Ascending aorta (tissue), 2 donors: ENCODE measurements around the gene CAND1. TPM values are rescaled to one million over a fixed set of nuclear protein-coding genes. Genes with fewer than 3 reads are reported as not detected.
"Not testable (repeated sequence)": the region's sequence is repeated elsewhere in the genome, so short reads cannot be mapped to it uniquely, and the experiment has no call there.

Experiments
- DNase-seq, 2 donors: peaks; one replicate each; pipeline ENCODE4 v3.0.0-alpha.2; 2019; ENCODE audit warnings: low spot score in 2 of 2
- H3K27ac ChIP-seq, 2 donors: fragments of 200-600 bp; sonication (generic); one replicate each; pipeline ENCODE4 v1.5.1; 2016 to 2017; ENCODE audit warnings: mild to moderate bottlenecking in 1 of 2
- H3K27me3 ChIP-seq: fragments of 200-600 bp; sonication (generic); one replicate; pipeline ENCODE4 v1.5.1; 2017
- H3K36me3 ChIP-seq, 2 donors: fragments of 200-600 bp; sonication (generic); one replicate each; pipeline ENCODE4 v1.5.1; 2016
- H3K4me1 ChIP-seq, 2 donors: fragments of 200-600 bp; sonication (generic); one replicate each; pipeline ENCODE4 v1.5.1; 2016 to 2017; ENCODE audit warnings: mild to moderate bottlenecking in 1 of 2
- H3K4me3 ChIP-seq, 2 donors: fragments of 200-600 bp; sonication (generic); one replicate each; pipeline ENCODE4 v1.5.1; 2016 to 2017; ENCODE audit warnings: mild to moderate bottlenecking in 1 of 2
- H3K9me3 ChIP-seq, 2 donors: fragments of 200-600 bp; sonication (generic); one replicate each; pipeline ENCODE4 v1.5.1; 2016
- CTCF ChIP-seq, 3 experiments: fragments of 200-600 bp in 2 of 3; fragments of 450-650 bp in 1 of 3; sonication (generic) in 2 of 3; IDR thresholded peaks; one replicate each; pipeline ENCODE4 v1.5.1; 2016 to 2019; ENCODE audit warnings: antibody characterized with exemption in 3 of 3, mild to moderate bottlenecking in 1 of 3, moderate library complexity in 1 of 3
- intact Hi-C: fragments of 100-400 bp; cut with DNase I; formaldehyde crosslinking; loops from one replicate; pipeline ENCODE4 v1.15.1; 2023
- total RNA-seq: library from RNA; depleted of rRNA; stranded (reverse); fragments of >200 nt; gene quantifications from one replicate; pipeline ENCODE4 v1.1.0, GENCODE V29; 2016

The CAND1 gene
- total RNA-seq, 1 donor from 2014 or later: 31.6 TPM

- no peaks in the 10 kb centered on the region for H3K36me3 ChIP-seq
- TF ChIP-seq CTCF (IDR thresholded peaks at IDR 0.05): no peak
- H3K27ac ChIP-seq: no peak overlapping the region
- H3K27me3 ChIP-seq: no peaks in the 10 kb centered on the region
- DNase-seq: no peak
- intact Hi-C loops: no loop called here
- H3K4me1 ChIP-seq: no peaks in the 10 kb centered on the region
- H3K4me3 ChIP-seq: no peak overlapping the region
- H3K9me3 ChIP-seq: peaks cover 0 to 25% of the 10 kb centered on the region in 2 donors
Observed at GRCh38 chr12:67338426-67338825, 69.3 kb downstream of the CAND1 start.

- intact Hi-C loops: no loop called here
- TF ChIP-seq CTCF (IDR thresholded peaks at IDR 0.05): no peak
- H3K36me3 ChIP-seq: no peaks in the 10 kb centered on the region
- DNase-seq: no peak
- no peaks in the 10 kb centered on the region for H3K4me1 ChIP-seq
- peaks cover 0 to 25% of the 10 kb centered on the region in 2 donors for H3K9me3 ChIP-seq
- H3K27me3 ChIP-seq: no peaks in the 10 kb centered on the region
- no peak overlapping the region for H3K4me3 ChIP-seq
- H3K27ac ChIP-seq: no peak overlapping the region
Observed at GRCh38 chr12:67339530-67339929, 70.4 kb downstream of the CAND1 start.

- DNase-seq, H3K36me3 ChIP-seq, H3K27me3 ChIP-seq, H3K27ac ChIP-seq, H3K4me3 ChIP-seq, intact Hi-C loops, H3K4me1 ChIP-seq: not testable (repeated sequence)
- peaks cover 0 to 25% of the 10 kb centered on the region in 2 donors for H3K9me3 ChIP-seq
Observed at GRCh38 chr12:67341086-67341485, 71.9 kb downstream of the CAND1 start.

- Histone ChIP-seq H3K27me3 (no peaks in the 10 kb centered on the region), H3K36me3 (no peaks in the 10 kb centered on the region), H3K27ac (no peak overlapping the region), H3K4me1 (no peaks in the 10 kb centered on the region), H3K9me3 (no peaks in the 10 kb centered on the region), H3K4me3 (no peak overlapping the region)
- intact Hi-C loops: no loop called here
- no peak for DNase-seq
- TF ChIP-seq CTCF (IDR thresholded peaks at IDR 0.05): no peak
Observed at GRCh38 chr12:67344979-67345710, 76.0 kb downstream of the CAND1 start.

- Histone ChIP-seq H3K4me3 (no peak overlapping the region), H3K4me1 (no peaks in the 10 kb centered on the region), H3K9me3 (no peaks in the 10 kb centered on the region), H3K36me3 (no peaks in the 10 kb centered on the region), H3K27ac (no peak overlapping the region), H3K27me3 (no peaks in the 10 kb centered on the region)
- DNase-seq: no peak
- TF ChIP-seq CTCF (IDR thresholded peaks at IDR 0.05): no peak
- intact Hi-C loops: no loop called here
Observed at GRCh38 chr12:67348683-67349082, 79.5 kb downstream of the CAND1 start.

- Histone ChIP-seq H3K9me3 (no peaks in the 10 kb centered on the region), H3K4me1 (peaks cover 0 to 6% of the 10 kb centered on the region in 2 donors), H3K4me3 (no peak overlapping the region), H3K27ac (no peak overlapping the region), H3K27me3 (no peaks in the 10 kb centered on the region), H3K36me3 (no peaks in the 10 kb centered on the region)
- intact Hi-C loops: loop anchor here (10.0 kb wide), 1 partner anchor 962 kb away; no protein-coding TSS in a partner anchor
- no peak for TF ChIP-seq CTCF (IDR thresholded peaks at IDR 0.05)
- DNase-seq: no peak
Observed at GRCh38 chr12:67352682-67353081, 83.5 kb downstream of the CAND1 start.
